Neural progenitor cell (in vitro differentiated cells): ENCODE results near the gene PAQR8. TPM values are rescaled to one million over a fixed set of nuclear protein-coding genes. Genes with fewer than 3 reads are reported as not detected.

Experiments
- DNase-seq: peaks from one replicate; pipeline ENCODE4 v3.0.0-alpha.2; 2016; ENCODE audit warnings: low spot score
- H2AFZ ChIP-seq: fragments of 200-600 bp; sonication (generic); replicated peaks from 2 replicates; pipeline ENCODE4 v1.6.1; 2016; ENCODE audit warnings: antibody characterized with exemption
- H3F3A ChIP-seq: fragments of 200-600 bp; sonication (generic); 2 replicates; pipeline ENCODE4 v1.6.1; 2016; ENCODE audit warnings: antibody characterized with exemption, low read depth
- H3K27ac ChIP-seq: fragments of 200-600 bp; sonication (generic); 2 replicates; pipeline ENCODE4 v1.5.1; 2016; ENCODE audit warnings: mild to moderate bottlenecking
- H3K27me3 ChIP-seq: fragments of 200-600 bp; sonication (generic); 2 replicates; pipeline ENCODE4 v1.6.1; 2016; ENCODE audit warnings: mild to moderate bottlenecking, moderate library complexity
- H3K36me3 ChIP-seq: fragments of 200-600 bp; sonication (generic); 2 replicates; pipeline ENCODE4 v1.5.1; 2016
- H3K4me1 ChIP-seq: fragments of 200-600 bp; sonication (generic); 2 replicates; pipeline ENCODE4 v1.6.1; 2016; ENCODE audit warnings: mixed run types
- H3K4me2 ChIP-seq: fragments of 200-600 bp; sonication (generic); 2 replicates; pipeline ENCODE4 v1.6.1; 2016
- H3K4me3 ChIP-seq: fragments of 200-600 bp; sonication (generic); 2 replicates; pipeline ENCODE4 v1.5.1; 2016
- H3K79me2 ChIP-seq: fragments of 200-600 bp; sonication (generic); 2 replicates; pipeline ENCODE4 v1.6.1; 2016; ENCODE audit warnings: low read depth
- H3K9ac ChIP-seq: fragments of 200-600 bp; sonication (generic); 2 replicates; pipeline ENCODE4 v1.6.1; 2016
- H3K9me3 ChIP-seq: fragments of 200-600 bp; sonication (generic); 2 replicates; pipeline ENCODE4 v1.5.1; 2016; ENCODE audit warnings: low read depth
- H4K20me1 ChIP-seq: fragments of 200-600 bp; sonication (generic); 2 replicates; pipeline ENCODE4 v1.6.1; 2016; ENCODE audit warnings: low read depth
- H3K27ac Mint-ChIP-seq: 3 replicates; pipeline ENCODE4 v1.8.0; 2021; ENCODE audit warnings: mixed read lengths
- H3K27me3 Mint-ChIP-seq: 2 replicates; pipeline ENCODE4 v1.8.0; 2022; ENCODE audit warnings: low read depth, mild to moderate bottlenecking, inconsistent platforms, moderate library complexity, mixed read lengths; ENCODE audit not compliant: insufficient read depth
- H3K36me3 Mint-ChIP-seq: 3 replicates; pipeline ENCODE4 v1.8.0; 2021; ENCODE audit warnings: mixed read lengths
- H3K4me1 Mint-ChIP-seq: 3 replicates; pipeline ENCODE4 v1.8.0; 2021; ENCODE audit warnings: mixed read lengths
- H3K4me3 Mint-ChIP-seq: 3 replicates; pipeline ENCODE4 v1.8.0; 2021; ENCODE audit warnings: mild to moderate bottlenecking, moderate library complexity, mixed read lengths
- H3K9me3 Mint-ChIP-seq: 3 replicates; pipeline ENCODE4 v1.8.0; 2020; ENCODE audit warnings: mixed read lengths
- CTCF ChIP-seq: fragments of 200-600 bp; sonication (generic); IDR thresholded peaks from 2 replicates; pipeline ENCODE4 v1.5.1; 2017; ENCODE audit warnings: antibody characterized with exemption, mild to moderate bottlenecking
- EZH2 ChIP-seq: fragments of 200-600 bp; sonication (generic); IDR thresholded peaks from 2 replicates; pipeline ENCODE4 v1.6.1; 2017; ENCODE audit warnings: antibody characterized with exemption, mild to moderate bottlenecking, moderate library complexity
- EZH2phosphoT487 ChIP-seq: fragments of 200-600 bp; sonication (generic); IDR thresholded peaks from 2 replicates; pipeline ENCODE4 v1.6.1; 2017; ENCODE audit warnings: antibody characterized with exemption
- total RNA-seq: library from RNA; depleted of rRNA; stranded (reverse); fragments of >200 nt; gene quantifications from 2 replicates; pipeline ENCODE4 v1.2.3, GENCODE V29; 2015; ENCODE audit warnings: low replicate concordance

The PAQR8 gene
- total RNA-seq, 1 donor from 2014 or later = 16.9 TPM

GRCh38 chr6:52399511-52400312 is 37.8 kb downstream of the PAQR8 start:
- no peak overlapping the region for H3K4me3 Mint-ChIP-seq
- Histone ChIP-seq H3K9ac (no peak overlapping the region), H2AFZ (no peak overlapping the region), H3K4me1 (peaks cover 13% of the 10 kb centered on the region), H4K20me1 (peaks cover 3% of the 10 kb centered on the region), H3K4me2 (no peak overlapping the region), H3K27ac (no peak overlapping the region), H3K9me3 (no peaks in the 10 kb centered on the region), H3K79me2 (no peaks in the 10 kb centered on the region), H3K36me3 (no peaks in the 10 kb centered on the region), H3F3A (peaks cover 3% of the 10 kb centered on the region), H3K4me3 (no peak overlapping the region), H3K27me3 (no peaks in the 10 kb centered on the region)
- no peaks in the 10 kb centered on the region for H3K9me3 Mint-ChIP-seq
- peaks cover 7% of the 10 kb centered on the region for H3K4me1 Mint-ChIP-seq
- no peak for TF ChIP-seq EZH2
- peak; percentile 90 for TF ChIP-seq CTCF
- peak; percentile 77 for DNase-seq
- H3K27me3 Mint-ChIP-seq = no peaks in the 10 kb centered on the region
- H3K36me3 Mint-ChIP-seq = peaks cover 14% of the 10 kb centered on the region
- H3K27ac Mint-ChIP-seq = no peak overlapping the region

DNA sequence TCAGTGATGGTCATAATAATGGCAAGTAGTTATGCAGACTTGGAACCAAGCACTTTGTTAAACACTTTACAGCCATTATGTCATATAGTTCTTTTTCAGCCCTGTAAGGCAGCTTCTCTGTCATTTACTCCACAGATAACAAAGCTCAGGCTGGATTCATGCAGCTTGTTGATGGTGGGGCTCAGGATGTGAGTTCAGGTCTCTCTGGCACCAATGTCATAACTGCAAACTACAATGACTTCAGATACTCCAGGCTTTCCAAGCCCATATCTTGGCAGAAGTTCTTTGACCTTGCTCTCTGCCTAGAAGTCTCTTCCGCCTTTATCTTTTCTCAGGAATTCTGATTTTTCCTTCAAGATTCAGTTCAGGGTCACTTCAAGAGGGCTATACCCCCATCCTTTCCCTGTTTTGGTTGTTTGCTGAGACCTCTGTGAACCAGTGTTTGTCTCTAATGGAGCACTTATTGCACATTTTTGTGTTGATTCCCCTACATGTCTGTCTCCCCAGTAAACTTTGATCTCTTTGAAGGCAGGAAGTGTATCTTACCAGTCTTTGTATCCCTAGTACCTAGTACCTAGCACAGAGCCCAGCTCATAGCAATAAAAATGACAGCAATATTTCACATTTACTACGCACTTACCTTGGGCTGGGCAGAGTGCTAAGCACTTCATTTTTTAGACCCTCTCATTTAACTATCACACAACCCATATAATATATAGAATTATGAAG is 38.5 kb downstream of the PAQR8 start:
- TF ChIP-seq EZH2phosphoT487 = no peak
- no peak for TF ChIP-seq CTCF
- TF ChIP-seq EZH2 = no peak
- H3K4me2 ChIP-seq = no peak overlapping the region
- H3K9ac ChIP-seq = no peak overlapping the region
- no peaks in the 10 kb centered on the region for H3K79me2 ChIP-seq
- no peak overlapping the region for H3K27ac Mint-ChIP-seq
- no peak overlapping the region for H3K4me3 Mint-ChIP-seq
- peaks cover 18% of the 10 kb centered on the region for H3K4me1 ChIP-seq
- no peak overlapping the region for H2AFZ ChIP-seq
- peaks cover 7% of the 10 kb centered on the region for H3K4me1 Mint-ChIP-seq
- peaks cover 14% of the 10 kb centered on the region for H3K36me3 Mint-ChIP-seq
- no peaks in the 10 kb centered on the region for H3K27me3 ChIP-seq
- peaks cover 3% of the 10 kb centered on the region for H3F3A ChIP-seq
- no peak overlapping the region for H3K4me3 ChIP-seq
- H3K27ac ChIP-seq = no peak overlapping the region
- H3K27me3 Mint-ChIP-seq = no peaks in the 10 kb centered on the region
- no peak for DNase-seq
- no peaks in the 10 kb centered on the region for H3K9me3 Mint-ChIP-seq
- peaks cover 3% of the 10 kb centered on the region for H4K20me1 ChIP-seq
- H3K36me3 ChIP-seq = no peaks in the 10 kb centered on the region
- H3K9me3 ChIP-seq = no peaks in the 10 kb centered on the region

- Histone ChIP-seq H3K9ac (no peak overlapping the region), H3K9me3 (no peaks in the 10 kb centered on the region), H4K20me1 (peaks cover 3% of the 10 kb centered on the region), H3F3A (peaks cover 3% of the 10 kb centered on the region), H3K27ac (no peak overlapping the region), H3K4me3 (no peak overlapping the region), H3K27me3 (no peaks in the 10 kb centered on the region), H3K4me2 (no peak overlapping the region), H3K79me2 (no peaks in the 10 kb centered on the region), H3K4me1 (peaks cover 12% of the 10 kb centered on the region), H2AFZ (no peak overlapping the region), H3K36me3 (no peaks in the 10 kb centered on the region)
- Mint-ChIP-seq H3K4me1 (peaks cover 7% of the 10 kb centered on the region), H3K36me3 (peaks cover 14% of the 10 kb centered on the region), H3K27ac (no peak overlapping the region), H3K27me3 (no peaks in the 10 kb centered on the region), H3K4me3 (no peak overlapping the region), H3K9me3 (no peaks in the 10 kb centered on the region)
- TF ChIP-seq EZH2phosphoT487 = no peak
- TF ChIP-seq EZH2 = no peak
- no peak for TF ChIP-seq CTCF
- DNase-seq = no peak
Observed at GRCh38 chr6:52403086-52403485, 41.1 kb downstream of the PAQR8 start.
